NCI-H1694 treated with DMSO at 0.1 percent for 48 hours (cell line): Measurements from ENCODE around the gene MAGEB17.
"Not testable (repeated sequence)": the region's sequence is repeated elsewhere in the genome, so short reads cannot be mapped to it uniquely, and the experiment has no call there.

Source experiments
- DNase-seq: peaks from one replicate; lab custom pipeline; 2025; lab: John Stamatoyannopoulos, UW

MAGEB17 gene

DNA sequence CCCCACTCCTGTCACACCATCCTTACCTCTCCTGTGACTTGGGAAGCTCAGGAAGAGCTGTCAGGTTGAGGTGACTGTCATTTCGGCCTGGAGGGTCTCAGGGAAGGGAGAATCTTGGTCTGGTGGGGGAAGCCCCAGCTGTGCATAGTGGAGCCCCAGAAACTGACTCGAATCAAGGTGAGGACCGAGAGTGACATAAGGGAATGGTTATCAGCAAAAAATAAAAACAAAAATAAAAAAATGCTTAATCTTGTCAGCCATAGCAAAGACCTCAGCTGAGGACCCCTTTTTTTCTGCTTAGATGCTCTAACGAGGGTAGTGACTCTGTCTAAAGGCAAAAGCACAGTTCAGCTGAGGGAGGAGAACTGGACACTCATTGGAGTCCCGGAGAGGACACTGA, at the start of gene MAGEB17:
TSS of gene MAGEB17 (plus strand) at position 301 of the 400 bp plus-strand sequence. CDS start 2,902 bp downstream, outside the sequence.
- no peak for DNase-seq

- no peak for DNase-seq
These were observed 47.7 kb upstream of the MAGEB17 start for GRCh38 chrX:16119353-16120220.

DNA sequence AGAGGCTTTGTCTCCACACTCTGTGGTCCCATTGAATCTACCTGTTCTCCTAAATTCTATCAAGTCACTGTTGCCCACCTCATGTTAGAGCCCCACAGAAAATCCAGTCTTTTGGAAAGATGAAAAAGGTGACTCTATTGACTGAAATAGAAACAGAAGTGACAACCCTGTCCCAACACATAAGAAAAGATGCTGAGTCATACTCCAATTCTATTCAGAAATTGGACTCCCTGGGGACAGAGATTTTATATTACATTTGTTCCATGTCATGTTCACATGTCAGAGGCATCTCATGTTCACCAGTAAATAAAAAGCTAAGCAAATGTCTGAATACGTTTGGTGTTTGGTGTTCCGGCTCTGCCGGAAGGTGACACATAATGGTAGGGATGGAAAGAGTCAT, 46.9 kb upstream of the MAGEB17 start:
- DNase-seq, result no peak

DNA sequence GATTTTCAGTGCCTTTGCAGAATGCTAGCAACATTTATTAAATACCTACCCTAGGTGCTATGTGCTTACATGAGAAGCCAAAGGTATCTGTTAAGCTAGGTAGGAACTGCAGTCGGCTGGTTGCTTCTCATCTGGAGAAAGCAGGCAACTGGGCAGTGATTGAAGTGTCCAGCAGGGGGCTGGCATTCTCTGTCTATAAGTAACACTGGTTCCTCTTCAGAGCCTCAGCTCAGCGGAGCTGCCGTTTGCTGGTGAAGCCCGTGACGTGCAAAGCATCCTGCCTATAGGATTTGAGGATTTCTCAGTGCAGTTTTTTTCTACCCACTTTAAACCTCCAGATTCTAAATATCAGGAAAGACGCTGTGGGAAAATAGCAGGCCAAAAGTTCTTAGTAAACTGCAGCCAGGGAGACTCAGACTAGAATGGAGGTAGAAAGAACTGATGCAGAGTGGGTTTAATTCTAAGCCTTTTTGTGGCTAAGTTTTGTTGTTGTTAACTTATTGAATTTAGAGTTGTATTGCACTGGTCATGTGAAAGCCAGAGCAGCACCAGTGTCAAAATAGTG, 44.0 kb upstream of the MAGEB17 start, which contains the start of gene GRPR:
TSS of gene GRPR (plus strand) at position 344 of the 565 bp plus-strand sequence. CDS start 389 bp downstream, outside the sequence.
- DNase-seq, result peak; percentile 25

- no peak for DNase-seq
These were observed 43.1 kb upstream of the MAGEB17 start for GRCh38 chrX:16124201-16124600.

DNA sequence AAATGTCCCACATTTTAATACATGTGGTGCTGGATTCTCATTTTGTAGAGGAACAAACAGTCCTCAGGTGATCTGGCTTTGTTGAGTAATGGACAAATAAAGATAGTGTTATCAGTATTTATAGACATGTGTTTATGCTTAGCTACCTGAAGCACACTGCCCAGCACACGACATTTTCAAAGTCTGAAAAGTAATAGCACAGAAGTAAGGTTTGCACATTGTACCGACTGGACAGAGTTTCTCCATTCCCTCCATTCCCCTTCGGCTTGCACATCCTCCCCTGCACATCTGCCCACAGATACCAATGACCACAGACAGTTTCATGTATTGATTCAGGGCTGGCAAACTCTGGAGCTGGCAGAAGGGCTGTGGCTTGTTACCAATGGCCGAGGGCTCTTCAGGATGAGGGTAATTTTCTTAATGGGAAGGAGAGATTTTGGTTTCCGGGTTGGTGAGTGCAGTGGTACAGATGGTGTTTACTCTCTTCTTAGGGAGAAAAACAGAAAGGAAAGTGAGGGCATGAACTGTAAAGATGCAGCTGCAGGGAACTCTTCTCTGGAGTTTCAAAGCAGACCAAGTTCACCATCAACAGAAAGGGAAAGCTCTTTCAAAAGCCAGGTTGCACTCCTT, 41.6 kb upstream of the MAGEB17 start:
- no peak for DNase-seq

GRCh38 chrX:16130707-16131106, 36.6 kb upstream of the MAGEB17 start:
- no peak for DNase-seq

GRCh38 chrX:16134936-16135335, 32.3 kb upstream of the MAGEB17 start:
- no peak for DNase-seq

DNA sequence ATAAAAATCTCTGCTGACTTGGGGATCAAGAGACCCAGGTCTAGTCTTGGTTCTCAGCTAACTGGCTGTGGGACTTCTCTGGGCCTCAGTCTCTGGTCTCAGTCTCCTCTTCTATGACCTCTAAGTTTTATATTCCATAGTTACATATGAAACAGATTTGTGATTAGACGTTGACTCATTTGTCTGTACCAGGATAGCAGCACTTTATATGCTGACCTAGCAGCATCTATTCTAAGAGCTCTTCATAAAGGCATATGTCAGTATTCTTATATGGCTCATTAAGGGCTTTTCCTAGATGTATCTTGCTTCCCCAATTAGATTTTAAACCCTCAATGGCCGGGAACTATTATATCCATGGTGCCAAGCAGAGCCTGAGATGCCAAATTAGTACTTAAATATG, 31.2 kb upstream of the MAGEB17 start:
- DNase-seq, result no peak

- no peak for DNase-seq
These were observed 29.7 kb upstream of the MAGEB17 start for GRCh38 chrX:16137416-16138107.

GRCh38 chrX:16138108-16138427, 29.2 kb upstream of the MAGEB17 start:
- no peak for DNase-seq

DNA sequence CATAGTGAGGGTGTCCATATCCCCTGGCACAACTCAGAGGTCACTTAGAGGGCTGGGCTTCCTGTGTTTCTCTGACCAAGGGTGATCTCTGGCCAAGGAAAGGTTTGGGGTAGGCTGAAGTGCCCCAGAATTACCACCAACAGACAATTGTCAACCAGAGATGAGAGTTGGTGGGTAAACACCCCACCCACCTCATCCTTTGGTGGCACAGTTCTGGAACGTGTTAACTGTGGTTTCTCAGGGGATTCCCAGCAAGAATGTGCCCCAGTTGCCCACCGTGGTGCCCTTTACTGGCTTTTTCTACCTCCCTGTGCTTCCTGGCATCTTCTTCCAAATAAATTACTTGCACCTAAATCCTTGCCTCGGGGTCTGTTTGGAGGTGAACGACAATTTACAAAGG, 26.8 kb upstream of the MAGEB17 start:
- DNase-seq, result no peak

GRCh38 chrX:16140983-16141382, 26.3 kb upstream of the MAGEB17 start:
- DNase-seq, result no peak

- DNase-seq, result no peak
These were observed 25.6 kb upstream of the MAGEB17 start for GRCh38 chrX:16141422-16142245.

- DNase-seq, result no peak
These were observed 25.1 kb upstream of the MAGEB17 start for GRCh38 chrX:16142246-16142558.

GRCh38 chrX:16143968-16144367, 23.3 kb upstream of the MAGEB17 start:
- DNase-seq, result no peak

- no peak for DNase-seq
These were observed 22.9 kb upstream of the MAGEB17 start for GRCh38 chrX:16144420-16144819.

DNA sequence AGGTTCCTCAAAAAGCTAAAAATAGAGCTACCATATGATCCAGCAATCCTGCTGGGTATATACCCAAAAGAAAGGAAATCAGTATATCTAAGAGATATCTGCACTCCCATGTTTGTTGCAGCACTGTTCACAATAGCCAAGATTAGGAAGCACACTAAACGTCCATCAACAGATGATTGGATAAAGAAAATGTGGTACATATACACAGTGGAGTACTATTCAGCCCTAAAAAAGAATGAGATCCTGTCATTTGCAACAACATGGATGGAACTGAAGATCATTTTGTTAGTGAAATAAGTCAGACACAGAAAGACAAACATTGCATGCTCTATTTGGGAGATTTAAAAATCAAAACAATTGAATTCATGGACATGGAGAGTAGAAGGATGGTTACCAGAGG, 22.2 kb upstream of the MAGEB17 start:
- not testable (repeated sequence) for DNase-seq

DNA sequence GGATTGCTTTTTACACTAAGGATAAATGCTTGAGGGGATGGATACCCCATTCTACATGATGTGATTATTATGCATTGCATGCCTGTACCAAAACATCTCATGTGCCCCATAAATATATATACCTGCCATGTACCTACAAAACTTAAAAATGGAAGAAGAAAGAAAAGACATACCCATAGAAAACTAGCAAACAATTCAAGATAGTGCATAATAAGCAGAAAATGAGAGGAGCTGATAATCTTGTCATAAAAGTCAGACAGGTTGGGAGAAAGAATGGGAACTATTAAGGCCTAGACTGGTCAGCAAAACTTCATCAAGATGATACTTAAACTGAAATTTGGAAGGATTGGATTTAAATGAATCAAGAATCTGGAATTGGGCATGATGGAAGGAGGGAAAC, 21.6 kb upstream of the MAGEB17 start:
- DNase-seq, result no peak

DNA sequence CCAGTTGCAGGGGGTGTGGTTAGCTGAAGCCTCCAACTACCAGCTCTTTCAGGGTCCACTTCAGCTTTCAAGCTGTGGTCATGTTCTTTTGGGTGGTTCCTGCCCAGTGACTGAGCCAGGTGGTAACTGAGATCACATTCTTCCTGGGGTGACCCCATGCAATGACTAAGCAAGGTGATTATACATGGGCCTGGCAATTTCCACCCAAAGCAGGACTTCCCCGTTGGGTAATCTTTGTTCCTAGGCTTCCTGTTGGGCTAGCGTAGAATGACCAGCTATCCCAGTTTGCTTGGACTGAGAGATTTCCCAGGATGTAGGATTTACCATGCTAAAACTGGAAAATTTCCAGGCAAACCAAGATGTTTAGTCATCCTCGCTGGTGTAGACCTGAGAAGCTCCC, 18.4 kb upstream of the MAGEB17 start:
- no peak for DNase-seq

- no peak for DNase-seq
These were observed 11.6 kb upstream of the MAGEB17 start for GRCh38 chrX:16155581-16156096.
